HG03575 (cell line): ENCODE measurements around the gene OR6J1.
"Not testable (repeated sequence)": the region's sequence is repeated elsewhere in the genome, so short reads cannot be mapped to it uniquely, and the experiment has no call there.

Source experiments
- ATAC-seq: cut with Tn5 transposase; IDR thresholded peaks from one replicate; pipeline ENCODE4 v1.9.1; 2021; ENCODE audit not compliant: unreplicated experiment, insufficient number of reproducible peaks, low FRiP score; ENCODE audit errors: extremely low read depth

OR6J1 gene

DNA sequence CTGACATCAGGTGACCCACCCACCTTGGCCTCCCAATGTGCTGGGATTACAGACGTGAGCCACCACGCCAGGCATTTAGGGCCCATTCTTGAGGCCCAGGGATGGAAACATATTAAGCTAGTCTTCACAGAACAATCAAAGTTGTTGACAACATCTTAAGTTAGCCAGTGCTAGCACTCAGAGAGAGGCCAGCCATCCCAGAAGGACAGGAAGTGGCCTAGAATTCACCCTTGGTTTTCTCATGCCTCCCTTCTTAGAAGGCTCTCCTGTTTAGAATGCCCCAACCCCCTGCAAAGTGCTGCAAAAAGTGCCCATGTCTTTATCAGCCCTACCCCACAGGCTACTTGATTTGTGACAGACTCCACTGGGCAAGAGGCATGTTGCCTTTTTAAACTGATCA lies 12.1 kb upstream of the OR6J1 start:
- ATAC-seq: no peak

DNA sequence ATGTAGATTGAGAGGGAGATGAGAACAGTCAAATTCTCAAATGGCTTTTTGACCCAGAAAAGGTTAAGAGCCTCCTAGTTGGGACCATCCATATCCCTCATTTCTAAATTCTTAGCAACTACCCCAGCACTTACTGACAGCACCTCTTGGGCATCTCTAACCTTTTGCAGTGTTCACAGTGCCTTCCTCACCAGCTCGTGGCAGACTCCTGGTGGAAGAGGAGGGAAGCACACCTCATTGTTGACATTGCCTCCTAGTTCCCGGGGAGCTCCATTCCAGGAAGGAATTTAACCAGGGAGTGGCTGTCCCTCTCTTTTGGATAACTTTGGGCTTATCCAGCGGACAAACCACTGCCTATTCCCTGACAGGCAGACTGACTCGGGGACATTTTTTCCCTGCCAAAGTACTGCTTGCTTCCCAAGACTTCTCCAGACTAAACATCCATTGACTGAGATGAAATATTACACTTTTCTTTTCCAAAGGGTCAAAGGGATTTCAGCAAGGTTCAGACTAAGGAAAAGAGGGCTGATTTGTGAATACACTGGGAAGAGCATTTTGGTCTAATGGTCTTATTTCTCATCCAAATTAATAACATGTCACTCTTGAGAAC lies 9.0 kb upstream of the OR6J1 start:
- ATAC-seq: no peak

DNA sequence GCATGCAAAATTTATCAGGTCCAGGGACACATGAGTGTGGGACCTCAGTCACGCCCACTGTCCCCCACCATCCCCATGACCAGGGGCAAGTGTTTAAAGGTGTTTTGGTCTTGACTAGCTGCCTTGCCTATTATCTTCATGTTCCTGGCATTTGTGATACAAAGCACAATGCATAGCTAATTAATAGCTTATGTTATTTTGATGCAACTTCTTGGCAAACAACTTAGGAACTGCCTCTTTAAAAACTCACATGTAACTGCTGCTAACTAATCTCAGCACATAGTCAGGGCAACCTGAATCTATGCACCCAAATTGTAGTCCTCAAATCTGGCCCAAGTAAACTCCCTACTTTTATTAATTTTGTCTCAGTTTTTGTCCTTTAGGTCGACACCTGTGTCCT lies 7.4 kb upstream of the OR6J1 start:
- ATAC-seq: no peak

DNA sequence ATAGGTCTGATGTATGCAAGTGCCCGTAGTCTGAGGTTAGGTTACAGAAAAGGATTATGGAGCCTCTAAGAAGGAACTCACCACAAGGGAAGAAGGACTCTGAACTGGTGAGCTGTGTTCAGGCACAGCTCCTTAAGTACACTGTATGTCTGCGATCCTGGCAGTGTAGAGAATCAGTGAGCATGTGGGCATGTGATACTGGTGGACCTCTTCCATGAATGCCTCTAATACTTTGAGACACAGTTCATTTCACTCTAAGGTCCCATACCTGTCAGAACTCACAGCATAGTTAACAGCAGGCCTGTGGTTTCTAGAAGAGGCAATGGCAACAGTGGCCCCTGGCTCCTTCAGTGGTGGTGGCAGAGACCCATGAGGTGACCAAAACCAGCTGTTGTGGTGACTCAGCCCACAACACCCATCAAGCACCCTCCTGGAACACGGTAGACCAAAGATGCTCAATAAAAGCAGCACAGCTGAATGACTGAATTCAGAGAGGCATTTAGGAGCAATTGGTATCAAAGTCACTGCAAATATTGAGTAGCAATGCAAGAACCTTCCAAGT lies 6.9 kb upstream of the OR6J1 start:
- ATAC-seq: no peak

DNA sequence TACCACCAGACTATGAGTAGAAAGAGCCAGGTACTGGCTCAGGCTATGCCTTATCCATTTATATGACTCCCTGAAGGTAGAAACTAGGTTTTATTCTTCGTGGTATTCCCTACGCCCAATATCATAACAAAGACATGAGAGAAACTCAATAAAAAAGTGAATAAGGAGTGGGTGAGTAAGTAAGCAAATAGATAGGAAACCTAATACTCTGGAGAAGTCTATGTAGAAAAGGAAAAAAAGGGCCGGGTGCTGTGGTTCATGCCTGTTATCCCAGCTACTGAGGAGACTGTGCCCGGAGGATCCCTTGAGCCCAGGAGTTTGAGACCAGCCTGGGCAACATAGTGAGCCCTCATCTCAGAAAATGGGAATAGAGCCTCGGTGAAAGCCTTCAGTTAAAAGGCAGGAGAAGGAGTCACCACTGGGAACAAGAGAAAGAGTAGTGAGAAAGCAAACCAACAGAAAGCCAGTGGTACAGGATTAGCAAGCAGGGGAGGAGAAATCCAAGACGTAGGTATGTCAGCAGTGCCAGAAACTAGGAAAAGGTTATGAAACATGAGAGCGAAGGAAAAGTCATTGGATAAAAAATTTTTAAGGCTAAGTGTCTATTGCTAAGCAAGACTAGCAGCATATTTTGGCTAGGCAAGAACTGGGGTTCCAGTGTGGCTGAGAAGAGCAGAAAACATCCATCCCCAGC lies 6.0 kb upstream of the OR6J1 start:
- no peak for ATAC-seq

DNA sequence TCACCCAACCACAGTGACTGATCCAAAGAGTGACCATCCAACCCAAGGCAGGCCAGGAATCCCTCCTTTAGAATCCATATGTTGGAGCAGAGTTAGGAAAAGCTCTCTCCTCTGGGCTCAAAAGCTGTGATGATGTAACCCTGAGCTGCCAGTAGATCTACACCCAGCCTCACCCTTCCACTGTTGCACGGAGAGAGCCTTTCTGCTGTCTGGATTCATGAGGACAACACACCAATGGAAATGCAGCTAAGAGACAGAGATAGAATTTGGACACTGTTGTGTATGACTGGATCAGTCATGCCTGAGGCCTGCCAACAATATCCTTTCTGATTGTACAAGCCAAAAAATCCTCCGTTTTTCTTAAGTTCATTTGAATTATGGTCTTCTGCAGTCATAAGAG lies 4.4 kb upstream of the OR6J1 start:
- ATAC-seq: no peak

DNA sequence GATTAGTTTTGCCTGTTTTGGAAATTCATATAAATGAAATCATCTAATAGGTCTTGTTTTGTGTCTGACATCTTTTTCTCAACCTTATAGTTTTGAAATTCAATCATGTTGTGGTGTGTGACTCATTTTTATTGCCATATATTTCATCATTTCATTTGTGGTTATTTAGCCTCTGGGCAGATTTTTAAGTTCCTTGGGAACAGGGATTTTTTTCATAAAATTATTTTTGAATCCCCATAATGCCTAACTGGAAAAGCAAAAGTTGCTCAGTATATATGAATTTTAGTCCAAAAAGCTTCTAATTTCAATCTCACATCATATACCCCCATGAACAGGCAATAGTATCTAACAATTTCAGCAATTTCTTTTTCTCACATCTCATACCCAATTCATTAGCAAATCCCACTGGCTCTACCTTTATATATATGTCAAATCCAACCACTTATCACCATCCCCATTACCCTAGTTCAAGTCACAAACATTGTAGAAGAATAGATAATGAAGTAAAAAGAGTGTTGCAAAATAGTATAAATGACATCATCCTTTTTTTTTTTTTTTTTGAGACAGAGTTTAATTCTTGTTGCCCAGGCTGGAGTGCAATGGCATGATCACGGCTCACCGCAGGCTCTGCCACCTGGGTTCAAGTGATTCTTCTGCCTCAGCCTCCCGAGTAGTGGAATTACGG lies 2.6 kb upstream of the OR6J1 start:
- no peak for ATAC-seq

DNA sequence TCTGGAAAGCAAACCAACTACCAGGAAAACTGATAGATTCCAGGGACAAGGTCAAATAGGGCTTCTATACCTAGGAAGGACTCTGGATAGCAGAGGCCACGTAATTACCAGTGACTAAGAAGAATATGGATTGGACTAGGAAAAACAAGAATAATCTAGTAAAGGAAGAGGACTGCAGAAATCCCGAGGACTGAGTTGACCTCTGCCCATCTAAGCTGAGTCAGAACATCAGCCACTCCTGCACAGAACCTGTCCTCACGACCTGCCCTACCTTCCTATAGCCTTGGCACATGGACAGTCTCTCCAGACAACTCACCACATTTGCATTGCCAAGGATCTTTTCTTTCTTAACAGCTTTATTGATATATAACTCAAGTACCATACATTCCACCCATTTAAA lies 2.3 kb downstream of the OR6J1 start:
- ATAC-seq: no peak

DNA sequence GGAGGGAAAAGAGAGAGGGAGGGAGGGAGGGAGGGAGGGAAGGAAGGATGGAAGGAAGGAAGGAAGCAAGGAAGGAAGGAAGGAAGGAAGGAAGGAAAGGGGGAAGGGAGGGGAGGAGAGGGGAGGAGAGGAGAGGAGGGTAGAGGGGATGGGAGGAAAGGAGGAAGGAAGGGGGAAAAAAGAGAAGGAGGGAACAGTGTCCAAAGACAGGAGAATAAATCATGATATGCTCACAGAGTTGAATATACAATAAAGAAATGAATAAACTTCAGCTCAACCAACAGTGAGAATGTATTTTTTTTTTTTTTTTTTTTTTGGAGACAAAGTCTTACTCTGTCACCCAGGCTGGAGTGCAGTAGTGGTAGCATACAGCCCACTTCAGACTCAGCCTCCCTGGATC lies 4.0 kb downstream of the OR6J1 start:
- ATAC-seq: no peak

DNA sequence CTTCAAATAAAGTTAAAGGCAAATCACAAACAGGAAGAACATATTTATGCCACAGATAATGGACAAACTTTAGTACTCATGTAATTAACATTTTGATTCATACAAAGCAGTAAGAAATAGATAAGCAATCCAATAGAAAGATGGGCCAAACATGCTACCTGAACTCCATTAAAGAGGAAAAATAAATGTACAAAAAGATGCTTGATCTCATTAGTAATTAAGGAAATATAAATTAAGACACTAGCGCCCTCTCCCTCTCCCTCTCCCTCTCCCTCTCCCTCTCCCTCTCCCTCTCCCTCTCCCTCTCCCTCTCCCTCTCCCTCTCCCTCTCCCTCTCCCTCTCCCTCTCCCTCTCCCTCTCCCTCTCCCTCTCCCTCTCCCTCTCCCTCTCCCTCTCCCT lies 8.2 kb downstream of the OR6J1 start:
- not testable (repeated sequence) for ATAC-seq

DNA sequence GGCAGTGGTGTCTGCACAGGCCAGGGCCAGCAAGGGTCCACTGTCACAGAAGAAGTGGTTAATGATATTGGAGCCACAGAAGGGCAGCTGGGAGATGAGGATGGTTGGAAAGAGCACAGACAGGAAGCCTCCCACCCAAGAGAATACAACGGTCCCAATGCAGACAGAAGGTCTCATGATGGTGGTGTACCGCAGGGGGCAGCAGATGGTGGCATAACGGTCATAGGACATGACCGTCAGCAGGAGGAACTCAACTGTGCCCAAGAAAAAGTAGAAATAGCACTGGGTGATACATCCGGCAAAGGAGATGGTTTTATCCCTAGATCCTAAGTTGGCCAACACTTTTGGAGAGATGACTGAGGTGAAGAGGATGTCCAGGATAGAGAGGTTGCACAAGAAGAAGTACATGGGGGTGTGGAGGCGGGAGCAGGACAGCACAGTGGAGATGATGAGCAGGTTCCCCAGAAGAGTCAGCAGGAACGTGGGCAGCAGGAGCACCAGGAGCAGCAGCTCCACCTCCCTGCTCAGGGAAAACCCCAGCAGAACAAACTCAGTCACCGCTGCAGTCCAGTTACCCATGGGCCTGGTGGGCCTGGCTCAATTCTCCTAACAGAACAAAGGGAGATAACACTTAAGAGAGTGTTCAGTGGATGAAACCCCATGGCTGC lies 9.8 kb downstream of the OR6J1 start:
- ATAC-seq: no peak

DNA sequence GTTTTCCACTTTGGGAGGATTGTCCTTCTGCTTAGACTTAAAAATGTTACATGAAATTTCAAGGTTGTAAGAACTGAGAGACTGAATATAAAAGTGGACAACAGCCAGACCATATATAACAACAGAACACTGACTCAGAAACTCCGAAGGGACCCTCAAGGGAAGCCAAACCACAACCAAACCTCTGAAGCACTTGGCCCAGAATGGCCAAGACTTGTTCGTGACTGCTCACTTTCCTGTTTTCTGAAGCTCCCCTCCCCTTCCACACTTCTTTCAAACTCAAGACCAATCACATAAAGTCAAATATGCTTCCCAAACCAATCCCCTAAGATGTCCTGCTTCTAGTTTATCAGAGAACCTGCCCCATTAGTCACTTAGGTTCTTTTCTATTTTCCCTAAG lies 13.7 kb downstream of the OR6J1 start:
- ATAC-seq: no peak

DNA sequence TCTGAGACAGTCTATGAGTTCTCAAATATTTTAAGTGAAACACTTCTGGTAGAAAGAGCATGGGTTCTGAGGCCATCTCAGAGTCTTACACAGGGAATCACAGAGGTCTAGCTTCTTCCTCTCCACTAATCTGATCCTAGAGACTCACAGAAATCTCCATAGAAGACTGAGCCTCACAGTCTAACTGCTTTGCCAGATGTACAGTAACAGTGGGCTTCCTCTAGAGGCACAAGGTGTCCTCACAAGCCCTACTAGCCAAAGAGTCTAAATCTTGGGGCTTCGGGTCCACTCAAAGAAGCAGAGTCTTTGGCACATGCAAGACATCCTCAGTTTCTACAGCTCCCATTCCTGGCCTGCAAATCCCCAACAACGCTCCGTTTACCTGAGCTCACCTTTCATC lies 14.1 kb downstream of the OR6J1 start:
- ATAC-seq: no peak

DNA sequence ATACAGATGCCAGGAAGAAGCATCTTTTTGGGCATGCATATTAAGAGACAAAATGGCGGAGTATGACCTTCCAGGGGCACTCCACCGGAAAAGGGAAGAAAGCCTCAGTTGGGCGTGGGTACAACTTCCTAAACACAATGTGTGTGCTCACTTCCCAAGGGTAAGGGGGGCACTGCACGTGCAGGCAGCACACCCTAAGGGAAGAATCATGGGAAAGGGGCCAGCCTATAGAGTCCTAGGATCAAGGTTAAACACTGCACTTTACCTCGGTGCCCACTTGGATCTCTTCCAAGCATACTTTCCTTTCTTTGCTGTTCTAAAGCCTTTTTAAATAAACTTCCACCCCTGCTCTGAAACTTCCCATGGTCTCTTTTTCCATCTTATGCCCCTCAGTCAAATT lies 14.8 kb downstream of the OR6J1 start:
- ATAC-seq: no peak

DNA sequence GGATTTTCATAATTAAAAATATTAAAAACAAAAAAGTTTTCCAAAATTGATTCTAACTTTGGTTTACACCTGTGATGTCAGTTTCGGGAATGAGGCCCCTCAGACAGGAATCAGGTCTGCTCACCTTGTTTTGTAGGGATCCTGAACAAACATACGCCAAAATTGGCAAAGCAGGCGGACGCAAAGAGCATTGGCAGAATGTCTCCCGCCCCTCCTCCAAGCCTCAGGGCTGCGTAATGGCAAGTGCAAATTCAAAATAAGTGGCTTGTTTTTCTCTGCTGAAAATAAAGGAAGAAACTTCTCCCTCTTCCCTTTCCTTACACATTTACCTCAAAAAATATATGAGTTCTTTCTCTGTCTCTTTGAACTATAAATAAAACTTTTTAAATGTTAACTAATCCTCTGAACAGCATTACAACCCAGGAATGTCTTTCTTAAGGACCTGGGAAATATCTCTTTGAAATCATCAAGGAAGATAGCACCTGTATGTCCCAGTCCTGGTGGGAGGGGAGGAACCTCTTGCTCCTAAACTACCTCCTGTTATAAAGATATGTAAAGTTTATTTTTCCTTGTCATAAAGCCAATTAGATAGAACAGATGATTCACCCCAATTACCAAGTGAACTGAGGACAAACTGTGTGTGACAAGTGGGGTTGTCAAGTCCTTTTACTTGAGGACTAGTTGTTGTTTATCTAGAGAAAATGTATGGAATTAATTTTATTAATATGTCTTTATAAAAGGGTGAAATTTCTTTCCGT lies 16.5 kb downstream of the OR6J1 start:
- ATAC-seq: no peak

DNA sequence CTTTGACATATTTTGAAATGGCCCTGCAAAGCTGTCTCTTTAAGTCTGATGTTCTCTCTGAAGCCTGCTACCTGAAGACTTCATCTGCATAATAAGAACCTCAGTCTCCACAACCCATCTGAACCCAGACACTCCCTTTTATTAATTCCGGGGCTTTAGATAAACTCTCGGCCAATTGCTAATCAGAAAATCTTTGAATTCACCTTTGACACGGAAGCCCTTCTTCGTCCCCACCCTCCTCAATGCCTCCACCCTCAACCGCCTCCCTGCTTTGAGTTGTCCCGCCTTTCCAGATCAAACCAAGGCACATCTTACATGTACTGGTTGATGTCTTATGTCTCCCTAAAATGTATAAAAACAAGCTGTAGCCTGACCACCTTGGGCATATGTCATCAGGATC lies 17.6 kb downstream of the OR6J1 start:
- no peak for ATAC-seq

DNA sequence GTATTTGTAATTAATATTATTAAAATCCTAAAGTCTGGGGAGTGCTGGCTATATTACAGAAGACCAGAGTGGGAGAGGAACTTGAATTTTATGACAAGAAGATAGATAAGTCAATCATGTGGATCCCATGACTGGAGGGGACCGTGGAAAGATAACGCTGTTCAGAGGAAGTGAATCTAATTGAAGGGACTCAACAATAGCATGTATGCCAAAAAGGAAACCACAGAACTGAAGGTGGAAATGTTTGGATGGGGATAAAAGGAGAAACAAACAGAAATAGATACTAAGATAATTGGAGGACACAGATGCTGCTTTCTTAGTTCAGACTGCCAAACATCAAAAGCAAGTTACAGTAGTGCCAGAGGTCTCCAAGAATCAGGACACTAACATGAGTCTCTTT lies 21.1 kb downstream of the OR6J1 start:
- ATAC-seq: no peak

DNA sequence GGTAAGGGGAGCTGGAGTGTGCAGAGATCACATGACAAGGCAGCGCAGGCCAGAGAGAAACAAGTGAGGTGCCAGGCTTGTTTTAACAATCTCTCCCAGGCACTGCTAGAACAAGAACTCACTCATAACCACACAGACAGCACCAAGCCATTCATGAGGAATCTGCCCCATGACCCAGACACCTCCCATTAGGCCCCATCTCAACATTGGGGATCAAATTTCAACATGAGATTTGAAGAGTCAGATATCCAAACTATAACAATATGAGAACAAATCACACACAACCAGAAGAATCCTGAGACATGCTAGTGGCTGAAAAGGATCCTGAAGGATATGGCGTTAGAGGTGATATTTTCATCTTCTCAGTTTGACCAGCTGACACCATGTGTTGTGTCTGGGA lies 21.9 kb downstream of the OR6J1 start:
- no peak for ATAC-seq

DNA sequence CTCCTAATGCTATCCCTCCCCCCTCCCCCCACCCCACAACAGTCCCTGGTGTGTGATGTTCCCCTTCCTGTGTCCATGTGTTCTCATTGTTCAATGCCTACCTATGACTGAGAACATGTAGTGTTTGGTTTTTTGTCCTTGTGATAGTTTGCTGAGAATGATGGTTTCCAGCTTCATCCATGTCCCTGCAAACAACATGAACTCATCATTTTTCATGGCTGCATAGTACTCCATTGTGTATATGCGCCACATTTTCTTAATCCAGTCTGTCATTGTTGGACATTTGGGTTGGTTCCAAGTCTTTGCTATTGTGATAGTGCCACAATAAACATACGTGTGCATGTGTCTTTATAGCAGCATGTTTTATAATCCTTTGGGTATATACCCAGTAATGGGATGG lies 28.4 kb downstream of the OR6J1 start:
- ATAC-seq: not testable (repeated sequence)
